ENCODE data around the gene HLA-B.

Gene HLA-B

DNA sequence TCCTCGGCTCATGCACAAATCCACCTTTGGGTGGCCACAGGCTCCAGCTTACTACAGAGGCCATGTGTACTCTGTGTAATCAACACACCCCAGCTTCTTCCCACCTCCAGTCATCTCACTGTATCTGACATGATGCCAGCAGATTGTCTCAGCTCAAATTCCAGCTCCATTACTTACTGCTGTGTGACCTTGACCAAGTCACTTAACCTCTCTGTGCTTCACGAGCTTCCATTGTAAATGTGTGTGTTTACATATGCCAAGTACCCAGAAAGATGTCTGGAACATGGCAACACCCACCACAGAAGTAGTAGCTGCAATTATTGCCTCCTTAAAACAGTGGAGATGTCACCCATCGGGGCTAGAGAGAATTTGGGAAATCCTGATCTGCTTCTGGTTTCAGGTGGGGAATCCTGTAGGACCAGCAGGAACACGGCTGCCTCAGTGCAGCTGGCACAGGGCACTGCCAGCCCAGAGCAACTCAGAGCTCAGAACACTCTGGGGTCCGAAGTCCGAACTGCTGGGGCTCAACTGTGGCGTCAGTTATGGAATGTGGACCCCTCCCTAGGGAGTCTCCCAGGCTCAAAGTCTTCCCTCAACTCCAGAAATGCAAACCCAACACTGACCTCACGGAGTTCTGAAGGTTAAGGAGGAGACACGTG, 21.2 kb upstream of the HLA-B start:
- no peak for TF ChIP-seq SIN3A (IDR thresholded peaks at IDR 0.05; ENCODE audit: borderline replicate concordance, insufficient read depth, low read length)
- no peak for TF ChIP-seq POLR2AphosphoS5 (IDR thresholded peaks at IDR 0.05; ENCODE audit: low read depth, low read length)
- no peak for TF ChIP-seq FOXP2 (optimal IDR thresholded peaks at IDR 0.05; ENCODE audit: borderline replicate concordance, extremely low read depth, extremely low read length, insufficient read depth)
- TF ChIP-seq, protein P1, sequence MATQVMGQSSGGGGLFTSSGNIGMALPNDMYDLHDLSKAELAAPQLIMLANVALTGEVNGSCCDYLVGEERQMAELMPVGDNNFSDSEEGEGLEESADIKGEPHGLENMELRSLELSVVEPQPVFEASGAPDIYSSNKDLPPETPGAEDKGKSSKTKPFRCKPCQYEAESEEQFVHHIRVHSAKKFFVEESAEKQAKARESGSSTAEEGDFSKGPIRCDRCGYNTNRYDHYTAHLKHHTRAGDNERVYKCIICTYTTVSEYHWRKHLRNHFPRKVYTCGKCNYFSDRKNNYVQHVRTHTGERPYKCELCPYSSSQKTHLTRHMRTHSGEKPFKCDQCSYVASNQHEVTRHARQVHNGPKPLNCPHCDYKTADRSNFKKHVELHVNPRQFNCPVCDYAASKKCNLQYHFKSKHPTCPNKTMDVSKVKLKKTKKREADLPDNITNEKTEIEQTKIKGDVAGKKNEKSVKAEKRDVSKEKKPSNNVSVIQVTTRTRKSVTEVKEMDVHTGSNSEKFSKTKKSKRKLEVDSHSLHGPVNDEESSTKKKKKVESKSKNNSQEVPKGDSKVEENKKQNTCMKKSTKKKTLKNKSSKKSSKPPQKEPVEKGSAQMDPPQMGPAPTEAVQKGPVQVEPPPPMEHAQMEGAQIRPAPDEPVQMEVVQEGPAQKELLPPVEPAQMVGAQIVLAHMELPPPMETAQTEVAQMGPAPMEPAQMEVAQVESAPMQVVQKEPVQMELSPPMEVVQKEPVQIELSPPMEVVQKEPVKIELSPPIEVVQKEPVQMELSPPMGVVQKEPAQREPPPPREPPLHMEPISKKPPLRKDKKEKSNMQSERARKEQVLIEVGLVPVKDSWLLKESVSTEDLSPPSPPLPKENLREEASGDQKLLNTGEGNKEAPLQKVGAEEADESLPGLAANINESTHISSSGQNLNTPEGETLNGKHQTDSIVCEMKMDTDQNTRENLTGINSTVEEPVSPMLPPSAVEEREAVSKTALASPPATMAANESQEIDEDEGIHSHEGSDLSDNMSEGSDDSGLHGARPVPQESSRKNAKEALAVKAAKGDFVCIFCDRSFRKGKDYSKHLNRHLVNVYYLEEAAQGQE (IDR thresholded peaks at IDR 0.05; ENCODE audit: insufficient read depth in 1 of 2, low read depth in 2 of 2, low read length in 2 of 2): no peak
- TF ChIP-seq TAF1 (IDR thresholded peaks at IDR 0.05; ENCODE audit: borderline replicate concordance, insufficient read depth, low read length): no peak

DNA sequence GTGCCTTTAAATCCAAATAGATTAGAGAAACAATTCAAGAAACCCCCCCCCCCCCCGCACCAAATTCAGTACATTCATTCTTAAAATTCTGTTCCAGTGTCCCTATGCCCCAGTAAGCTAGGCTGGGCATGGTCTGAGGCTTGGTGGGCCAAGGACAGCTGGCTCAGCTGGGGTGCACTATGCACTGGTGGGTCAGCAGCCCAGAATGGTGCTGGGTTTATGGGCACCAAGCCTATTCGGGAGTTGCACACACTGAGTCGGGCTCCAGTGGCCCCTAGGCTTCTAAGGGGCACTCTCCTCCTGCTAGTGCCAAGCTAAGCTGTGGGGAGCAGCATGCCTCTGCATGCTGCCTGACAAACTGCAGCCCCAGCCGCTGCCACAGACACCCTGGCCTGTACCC, 20.1 kb upstream of the HLA-B start:
- no peak for TF ChIP-seq POLR2AphosphoS5 (IDR thresholded peaks at IDR 0.05; ENCODE audit: low read depth, low read length)
- TF ChIP-seq, protein P1 (IDR thresholded peaks at IDR 0.05; ENCODE audit: insufficient read depth in 1 of 2, low read depth in 2 of 2, low read length in 2 of 2): no peak
- TF ChIP-seq TAF1 (IDR thresholded peaks at IDR 0.05; ENCODE audit: borderline replicate concordance, insufficient read depth, low read length): no peak
- TF ChIP-seq SIN3A (IDR thresholded peaks at IDR 0.05; ENCODE audit: borderline replicate concordance, insufficient read depth, low read length): no peak
- no peak for TF ChIP-seq FOXP2 (optimal IDR thresholded peaks at IDR 0.05; ENCODE audit: borderline replicate concordance, extremely low read depth, extremely low read length, insufficient read depth)

DNA sequence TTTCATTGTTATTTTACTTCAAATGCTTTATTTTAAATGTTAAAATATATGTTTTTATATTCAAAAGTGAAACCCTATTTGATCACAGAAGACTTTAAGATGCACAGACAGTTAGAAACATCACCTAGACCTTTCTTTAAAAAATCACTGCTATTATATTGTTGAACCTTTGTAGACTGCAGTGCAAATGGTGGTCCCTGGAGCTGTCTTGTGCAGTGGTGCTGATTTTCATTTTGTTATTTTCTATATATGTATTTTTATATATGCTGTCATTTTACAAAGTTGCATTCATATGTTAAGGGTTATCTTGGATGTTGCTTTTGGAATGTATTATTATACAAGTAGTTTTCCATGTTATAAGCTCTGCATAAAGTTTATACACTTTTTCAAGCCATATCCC, 18.7 kb upstream of the HLA-B start:
- TF ChIP-seq SIN3A (IDR thresholded peaks at IDR 0.05; ENCODE audit: borderline replicate concordance, insufficient read depth, low read length): no peak
- TF ChIP-seq POLR2AphosphoS5 (IDR thresholded peaks at IDR 0.05; ENCODE audit: low read depth, low read length): no peak
- TF ChIP-seq FOXP2 (optimal IDR thresholded peaks at IDR 0.05; ENCODE audit: borderline replicate concordance, extremely low read depth, extremely low read length, insufficient read depth): no peak
- TF ChIP-seq, protein P1 (IDR thresholded peaks at IDR 0.05; ENCODE audit: insufficient read depth in 1 of 2, low read depth in 2 of 2, low read length in 2 of 2): 0 out of 4 replicates have a peak, but pooled peaks of 1 of the 2 experiments have one; percentile 31
- TF ChIP-seq TAF1 (IDR thresholded peaks at IDR 0.05; ENCODE audit: borderline replicate concordance, insufficient read depth, low read length): no peak

DNA sequence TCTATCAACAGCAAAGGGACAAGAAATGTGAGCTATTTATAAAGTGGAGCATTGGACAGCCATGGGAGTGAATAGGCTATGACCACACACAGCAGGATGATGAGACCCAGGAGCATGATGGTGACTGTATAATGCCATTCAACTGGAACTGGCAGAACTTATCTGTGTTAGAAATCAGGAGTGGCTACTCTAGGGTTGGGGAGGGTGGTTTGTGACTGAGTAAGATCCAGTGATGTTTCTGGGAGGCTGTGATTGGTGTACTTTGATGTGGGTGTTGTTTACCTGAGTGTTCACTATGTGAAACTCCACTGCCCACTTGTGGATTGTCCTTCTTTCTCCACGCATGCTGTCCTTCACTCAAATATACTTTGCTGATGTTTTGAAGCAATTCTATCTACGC, 11.5 kb upstream of the HLA-B start:
- TF ChIP-seq, protein P1 (IDR thresholded peaks at IDR 0.05; ENCODE audit: insufficient read depth in 1 of 2, low read depth in 2 of 2, low read length in 2 of 2): no peak
- TF ChIP-seq FOXP2 (optimal IDR thresholded peaks at IDR 0.05; ENCODE audit: borderline replicate concordance, extremely low read depth, extremely low read length, insufficient read depth) (no peak), SIN3A (IDR thresholded peaks at IDR 0.05; ENCODE audit: borderline replicate concordance, insufficient read depth, low read length) (no peak), TAF1 (IDR thresholded peaks at IDR 0.05; ENCODE audit: borderline replicate concordance, insufficient read depth, low read length) (no peak), POLR2AphosphoS5 (IDR thresholded peaks at IDR 0.05; ENCODE audit: low read depth, low read length) (no peak)
